Small intestine (tissue), 16 donors: ENCODE data around the gene TNFSF18. TPM values are rescaled to one million over a fixed set of nuclear protein-coding genes. Genes with fewer than 3 reads are reported as not detected.

ENCODE experiments used
- DNase-seq, 2 donors: peaks; one replicate each; pipeline versions ENCODE4 v3.0.0 to v3.0.0-alpha.2; 2013
- FAIRE-seq: peaks from 2 replicates; lab custom pipeline; 2012; peaks lifted over from hg19 to GRCh38; lab: Jason Lieb, UNC
- H3K27ac ChIP-seq, 3 donors: one replicate each; pipeline ENCODE4 v1.5.1; 2013; ENCODE audit warnings: low read length in 2 of 3, mild to moderate bottlenecking in 2 of 3, control low read depth in 1 of 3, inconsistent platforms in 1 of 3, low read depth in 1 of 3, moderate library complexity in 1 of 3
- H3K27me3 ChIP-seq, 3 donors: one replicate each; pipeline ENCODE4 v1.6.1; 2013; ENCODE audit warnings: low read length in 3 of 3, inconsistent platforms in 1 of 3; ENCODE audit not compliant: control insufficient read depth in 3 of 3, insufficient read depth in 3 of 3
- H3K36me3 ChIP-seq, 3 donors: one replicate each; pipeline ENCODE4 v1.6.1; 2013; ENCODE audit warnings: low read length in 3 of 3, inconsistent platforms in 1 of 3, low read depth in 1 of 3, mild to moderate bottlenecking in 1 of 3, moderate library complexity in 1 of 3; ENCODE audit not compliant: control insufficient read depth in 3 of 3, insufficient read depth in 2 of 3
- H3K4me1 ChIP-seq, 3 donors: one replicate each; pipeline ENCODE4 v1.6.1; 2013; ENCODE audit warnings: low read length in 2 of 3, inconsistent platforms in 1 of 3, low read depth in 1 of 3, mild to moderate bottlenecking in 1 of 3, moderate library complexity in 1 of 3; ENCODE audit not compliant: control insufficient read depth in 3 of 3, insufficient read depth in 2 of 3
- H3K4me3 ChIP-seq, 3 donors: one replicate each; pipeline ENCODE4 v1.5.1; 2013; ENCODE audit warnings: low read length in 3 of 3, control low read depth in 1 of 3, inconsistent platforms in 1 of 3, low read depth in 1 of 3, mild to moderate bottlenecking in 1 of 3, moderate library complexity in 1 of 3
- H3K9me3 ChIP-seq, 2 donors: one replicate each; pipeline ENCODE4 v1.6.1; 2013; ENCODE audit warnings: low read depth in 1 of 2, low read length in 1 of 2; ENCODE audit not compliant: control insufficient read depth in 2 of 2, insufficient read depth in 1 of 2
- WGBS, 3 donors: extraction: QIAGEN DNeasy Blood & Tissue Kit; methylation state at CpG; one replicate each; pipeline ENCODE4 v1.1.7; 2013; 5-methylcytosine and 5-hydroxymethylcytosine counted together
- long read RNA-seq, 10 donors: transcript quantifications; one replicate each; lab custom pipeline, GENCODE V29; 2026
- polyA plus RNA-seq, 4 donors: library from polyadenylated mRNA; stranded (reverse) in 3 of 4; unstranded in 1 of 4; fragments of 200-250 nt in 3 of 4; fragments of 120-200 nt in 1 of 4; gene quantifications; one replicate each; pipeline versions ENCODE4 v1.2.1 to v1.2.3, GENCODE V29; 2013
- donor health status: healthy with polysubstance abuse.
- donor health status: control.
- donor health status: control.
- donor health status: Bipolar disorder and iron deficiency.
- donor health status: healthy.

The TNFSF18 gene
- polyA plus RNA-seq, result under 1 TPM in 2 of 4 donors, not detected in 2; 0.03 to 0.27 TPM
- long read RNA-seq, donor 1, result 0 reads
- long read RNA-seq, donor 2, result 0 reads
- long read RNA-seq, donor 3, result 0 reads
- long read RNA-seq, donor 4, result 0 reads
- long read RNA-seq, donor 5, result 0 reads
- long read RNA-seq, donor 6, result 0 reads
- long read RNA-seq, donor 7, result 0 reads
- long read RNA-seq, donor 8, result 0 reads
- long read RNA-seq, donor 9, result 0 reads
- long read RNA-seq, donor 10, result 0 reads

DNA sequence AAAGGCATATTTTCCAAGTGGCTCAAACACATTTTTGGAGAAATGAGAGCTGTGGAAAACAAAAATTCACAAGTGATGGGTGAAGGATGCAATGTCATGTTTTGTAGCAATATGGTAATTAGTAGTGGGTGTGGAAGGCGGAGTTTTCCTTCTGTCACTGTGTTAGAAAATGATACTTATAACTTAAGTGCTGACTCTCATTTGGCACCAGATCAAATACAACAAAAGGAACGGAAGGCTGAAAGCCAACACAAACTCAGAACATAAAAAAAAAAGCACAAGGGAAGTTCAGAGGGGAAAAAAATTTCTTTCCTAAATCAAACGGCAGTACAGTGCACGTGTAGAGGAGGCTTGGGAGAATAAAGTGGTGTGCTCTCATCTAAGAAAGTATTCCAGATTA is at the start of gene TNFSF18:
TSS of gene TNFSF18 (minus strand) at position 77 of the 400 bp plus-strand sequence. CDS start at position 32, 45 bp downstream.
- DNase-seq, result no peak
- FAIRE-seq, result no peak
- 15 to 27% (median 16%) methylated on average over 4 of the region's 4 CpGs for WGBS, 3 donors
- H3K36me3 ChIP-seq, result no peaks in the 10 kb centered on the region
- no peak within 1 kb of the TSS for H3K4me3 ChIP-seq
- no peaks in the 10 kb centered on the region for H3K4me1 ChIP-seq
- H3K27ac ChIP-seq, result no peak within 1 kb of the TSS
- no peaks in the 10 kb centered on the region for H3K27me3 ChIP-seq
- H3K9me3 ChIP-seq, result no peaks in the 10 kb centered on the region

- no peaks in the 10 kb centered on the region for H3K27me3 ChIP-seq
- no peaks in the 10 kb centered on the region for H3K36me3 ChIP-seq
- peaks cover 0 to 11% of the 10 kb centered on the region in 2 donors for H3K9me3 ChIP-seq
- WGBS, 3 donors, result 79 to 86% (median 83%) methylated on average over 2 of the region's 2 CpGs
- no peaks in the 10 kb centered on the region for H3K4me1 ChIP-seq
- no peak for DNase-seq
- H3K27ac ChIP-seq, result no peak overlapping the region
- FAIRE-seq, result no peak
- H3K4me3 ChIP-seq, result no peak overlapping the region
Measured at GRCh38 chr1:173099166-173099565, 48.4 kb upstream of the TNFSF18 start.

GRCh38 chr1:173098117-173098516 is 47.4 kb upstream of the TNFSF18 start:
- DNase-seq (no peak), FAIRE-seq (no peak)
- H3K27ac ChIP-seq, result no peak overlapping the region
- H3K9me3 ChIP-seq, result peaks cover 0 to 3% of the 10 kb centered on the region in 2 donors
- no peak overlapping the region for H3K4me3 ChIP-seq
- H3K36me3 ChIP-seq, result no peaks in the 10 kb centered on the region
- H3K27me3 ChIP-seq, result no peaks in the 10 kb centered on the region
- no peaks in the 10 kb centered on the region for H3K4me1 ChIP-seq

GRCh38 chr1:173097001-173097400 is 46.3 kb upstream of the TNFSF18 start:
- no peaks in the 10 kb centered on the region for H3K36me3 ChIP-seq
- H3K4me3 ChIP-seq, result no peak overlapping the region
- H3K27ac ChIP-seq, result no peak overlapping the region
- no peaks in the 10 kb centered on the region for H3K4me1 ChIP-seq
- 68 to 90% (median 70%) methylated on average over 1 of the region's 1 CpG for WGBS, 3 donors
- no peak for FAIRE-seq
- no peak for DNase-seq
- H3K27me3 ChIP-seq, result no peaks in the 10 kb centered on the region
- H3K9me3 ChIP-seq, result no peaks in the 10 kb centered on the region

DNA sequence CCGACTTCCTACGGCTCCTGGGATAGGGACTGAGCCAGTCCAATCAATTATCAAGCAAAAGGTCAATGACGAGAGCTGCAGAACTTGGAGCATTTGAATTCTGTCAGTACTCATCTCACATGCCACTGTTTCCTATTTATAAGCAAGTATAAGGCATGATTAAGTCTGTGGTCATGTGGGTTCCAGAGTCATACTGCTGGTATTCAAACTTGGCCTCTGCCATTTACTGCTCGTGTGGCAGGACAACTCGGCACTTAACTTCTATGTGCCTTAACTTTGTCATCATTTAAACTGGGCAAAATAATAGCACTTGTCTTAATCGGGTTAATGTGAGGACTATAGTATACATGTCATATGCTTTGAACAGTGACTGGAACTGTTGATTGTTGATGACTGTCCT is 44.9 kb upstream of the TNFSF18 start:
- no peaks in the 10 kb centered on the region for H3K36me3 ChIP-seq
- no peak overlapping the region for H3K27ac ChIP-seq
- FAIRE-seq (no peak), DNase-seq (no peak)
- H3K27me3 ChIP-seq, result no peaks in the 10 kb centered on the region
- no peaks in the 10 kb centered on the region for H3K9me3 ChIP-seq
- H3K4me3 ChIP-seq, result no peak overlapping the region
- H3K4me1 ChIP-seq, result no peaks in the 10 kb centered on the region
- 78 to 82% (median 79%) methylated on average over 6 of the region's 6 CpGs for WGBS, 3 donors

GRCh38 chr1:173094541-173094940 is 43.8 kb upstream of the TNFSF18 start:
- WGBS, 3 donors, result 83 to 92% (median 88%) methylated on average over 4 of the region's 4 CpGs
- no peak overlapping the region for H3K27ac ChIP-seq
- H3K36me3 ChIP-seq, result no peaks in the 10 kb centered on the region
- DNase-seq, result no peak
- no peak overlapping the region for H3K4me3 ChIP-seq
- no peaks in the 10 kb centered on the region for H3K27me3 ChIP-seq
- H3K9me3 ChIP-seq, result no peaks in the 10 kb centered on the region
- no peak for FAIRE-seq
- no peaks in the 10 kb centered on the region for H3K4me1 ChIP-seq

DNA sequence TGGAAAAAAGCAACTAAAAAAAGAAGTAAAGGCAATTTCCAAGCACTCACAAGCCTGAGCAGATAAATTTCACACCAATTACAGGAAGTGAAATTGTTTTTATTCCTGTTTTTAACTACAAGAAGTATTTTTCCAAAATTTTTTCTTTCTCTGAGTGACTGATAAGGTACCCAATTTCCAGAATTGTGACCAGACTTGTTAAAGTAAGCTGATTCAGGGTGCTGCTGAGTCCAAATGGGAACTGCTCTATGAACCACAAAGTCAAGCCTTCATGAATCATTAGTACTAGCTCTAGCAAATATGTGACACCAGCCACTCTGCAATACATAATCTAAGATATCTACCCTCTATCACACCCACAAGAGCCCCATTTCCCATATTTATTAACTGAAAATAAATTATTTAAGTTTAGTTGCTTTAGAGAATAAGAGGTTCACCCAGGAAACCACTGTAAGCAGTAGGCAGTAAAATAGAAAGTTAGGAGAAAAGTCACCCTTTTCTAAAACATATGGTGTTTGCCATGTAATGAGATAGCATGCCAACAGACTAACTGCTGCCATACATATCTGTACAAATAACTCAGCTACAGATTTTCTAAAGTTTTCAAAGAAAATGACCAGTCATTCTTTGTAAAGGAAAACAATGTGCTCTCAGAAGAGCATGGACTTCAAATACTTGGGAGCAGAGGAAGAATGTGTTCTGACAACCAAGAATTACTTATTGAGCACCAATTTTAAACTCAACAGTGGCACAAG is 43.1 kb upstream of the TNFSF18 start:
- Histone ChIP-seq H3K27ac (no peak overlapping the region), H3K4me1 (no peaks in the 10 kb centered on the region), H3K27me3 (no peaks in the 10 kb centered on the region), H3K36me3 (no peaks in the 10 kb centered on the region), H3K9me3 (no peaks in the 10 kb centered on the region), H3K4me3 (no peak overlapping the region)
- no peak for DNase-seq
- no peak for FAIRE-seq

DNA sequence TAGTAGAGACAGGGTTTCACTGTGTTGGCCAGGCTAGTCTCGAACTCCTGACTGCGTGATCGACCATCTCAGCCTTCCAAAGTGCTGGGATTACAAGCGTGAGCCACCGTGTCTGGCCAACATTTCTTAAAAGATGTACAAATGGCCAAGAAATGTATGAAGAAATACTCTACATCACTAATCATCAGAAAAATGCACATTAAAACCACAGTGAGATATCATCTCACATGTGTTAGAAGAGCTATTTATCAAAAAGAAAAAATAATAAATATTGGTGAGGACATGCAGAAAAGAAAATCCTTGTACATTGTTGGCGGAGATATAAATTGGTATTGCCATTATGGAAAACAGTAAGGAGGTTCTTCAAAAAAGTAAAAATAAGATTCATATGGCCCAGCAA is 33.6 kb upstream of the TNFSF18 start:
- Histone ChIP-seq H3K4me3 (no peak overlapping the region), H3K4me1 (no peaks in the 10 kb centered on the region), H3K27ac (no peak overlapping the region), H3K36me3 (no peaks in the 10 kb centered on the region), H3K9me3 (no peaks in the 10 kb centered on the region), H3K27me3 (no peaks in the 10 kb centered on the region)
- FAIRE-seq (no peak), DNase-seq (no peak)
- WGBS, 3 donors, result 97 to 98% (median 98%) methylated on average over 6 of the region's 6 CpGs
